ENCODE data around the gene C6orf136. TPM values are rescaled to one million over a fixed set of nuclear protein-coding genes. Genes with fewer than 3 reads are reported as not detected.

Gene C6orf136
- total and polyA plus RNA-seq, 9 of the 15 experiments (the other 6 are each of a cell fraction or from before 2014, with no cell fraction given), result 14.1 to 63.1 (median 18.4) TPM

DNA sequence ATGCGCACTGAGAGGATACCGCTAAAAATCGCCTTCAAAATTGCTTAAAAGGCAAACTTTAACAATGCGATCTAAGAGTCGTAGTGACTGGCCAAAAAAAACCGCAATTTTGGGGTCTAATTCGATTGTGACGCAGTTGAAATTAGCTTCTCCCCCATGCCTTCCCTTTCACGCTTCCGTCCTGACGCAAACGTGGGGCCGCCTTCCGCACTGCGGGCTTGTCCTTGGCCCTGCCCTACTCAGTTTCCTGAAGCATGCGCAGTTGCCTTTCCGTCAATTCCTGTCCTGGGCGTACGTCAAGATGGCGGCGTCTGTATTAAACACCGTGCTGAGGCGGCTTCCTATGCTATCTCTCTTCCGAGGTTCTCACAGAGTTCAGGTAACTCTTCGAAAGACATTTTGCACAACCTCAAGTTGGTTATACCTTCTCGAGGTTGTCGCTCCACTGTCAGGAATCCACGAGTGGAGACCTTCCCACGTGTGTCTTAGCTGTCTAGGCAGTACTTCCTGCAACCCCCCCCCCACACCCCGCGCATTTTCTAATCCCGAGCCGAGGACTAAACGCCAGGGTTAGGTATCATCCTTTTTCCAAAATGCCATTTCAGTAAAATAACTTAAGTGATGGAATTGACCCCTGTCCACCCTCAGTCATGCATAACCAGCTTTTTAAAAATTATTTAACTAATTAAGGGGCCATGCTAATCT, 29.2 kb upstream of the C6orf136 start, which contains the start of gene MRPS18B (continued):
- TF ChIP-seq ESRRA (IDR thresholded peaks at IDR 0.05; ENCODE audit: borderline replicate concordance, low read depth), result peak; percentile 96
- 0 out of 4 replicates have a peak, but pooled peaks of 1 of the 2 experiments have one; percentile 38 for TF ChIP-seq SRF (CRISPR knock-in tag; IDR thresholded peaks at IDR 0.05)
- peak; percentile 21; the same call in 1 of the 2 replicates for TF ChIP-seq MBD2 (IDR thresholded peaks at IDR 0.05; ENCODE audit: borderline replicate concordance, low read depth)
- no peak for TF ChIP-seq GATAD2A (IDR thresholded peaks at IDR 0.05)
- TF ChIP-seq HDAC8 (tag; IDR thresholded peaks at IDR 0.05), result no peak
- no peak; the same call in 1 of the 2 replicates for TF ChIP-seq ZNF707 (CRISPR knock-in tag; conservative IDR thresholded peaks at IDR 0.05)
- no peak for TF ChIP-seq SETDB1 (IDR thresholded peaks at IDR 0.05; ENCODE audit: low read length)
- TF ChIP-seq, protein P1, sequence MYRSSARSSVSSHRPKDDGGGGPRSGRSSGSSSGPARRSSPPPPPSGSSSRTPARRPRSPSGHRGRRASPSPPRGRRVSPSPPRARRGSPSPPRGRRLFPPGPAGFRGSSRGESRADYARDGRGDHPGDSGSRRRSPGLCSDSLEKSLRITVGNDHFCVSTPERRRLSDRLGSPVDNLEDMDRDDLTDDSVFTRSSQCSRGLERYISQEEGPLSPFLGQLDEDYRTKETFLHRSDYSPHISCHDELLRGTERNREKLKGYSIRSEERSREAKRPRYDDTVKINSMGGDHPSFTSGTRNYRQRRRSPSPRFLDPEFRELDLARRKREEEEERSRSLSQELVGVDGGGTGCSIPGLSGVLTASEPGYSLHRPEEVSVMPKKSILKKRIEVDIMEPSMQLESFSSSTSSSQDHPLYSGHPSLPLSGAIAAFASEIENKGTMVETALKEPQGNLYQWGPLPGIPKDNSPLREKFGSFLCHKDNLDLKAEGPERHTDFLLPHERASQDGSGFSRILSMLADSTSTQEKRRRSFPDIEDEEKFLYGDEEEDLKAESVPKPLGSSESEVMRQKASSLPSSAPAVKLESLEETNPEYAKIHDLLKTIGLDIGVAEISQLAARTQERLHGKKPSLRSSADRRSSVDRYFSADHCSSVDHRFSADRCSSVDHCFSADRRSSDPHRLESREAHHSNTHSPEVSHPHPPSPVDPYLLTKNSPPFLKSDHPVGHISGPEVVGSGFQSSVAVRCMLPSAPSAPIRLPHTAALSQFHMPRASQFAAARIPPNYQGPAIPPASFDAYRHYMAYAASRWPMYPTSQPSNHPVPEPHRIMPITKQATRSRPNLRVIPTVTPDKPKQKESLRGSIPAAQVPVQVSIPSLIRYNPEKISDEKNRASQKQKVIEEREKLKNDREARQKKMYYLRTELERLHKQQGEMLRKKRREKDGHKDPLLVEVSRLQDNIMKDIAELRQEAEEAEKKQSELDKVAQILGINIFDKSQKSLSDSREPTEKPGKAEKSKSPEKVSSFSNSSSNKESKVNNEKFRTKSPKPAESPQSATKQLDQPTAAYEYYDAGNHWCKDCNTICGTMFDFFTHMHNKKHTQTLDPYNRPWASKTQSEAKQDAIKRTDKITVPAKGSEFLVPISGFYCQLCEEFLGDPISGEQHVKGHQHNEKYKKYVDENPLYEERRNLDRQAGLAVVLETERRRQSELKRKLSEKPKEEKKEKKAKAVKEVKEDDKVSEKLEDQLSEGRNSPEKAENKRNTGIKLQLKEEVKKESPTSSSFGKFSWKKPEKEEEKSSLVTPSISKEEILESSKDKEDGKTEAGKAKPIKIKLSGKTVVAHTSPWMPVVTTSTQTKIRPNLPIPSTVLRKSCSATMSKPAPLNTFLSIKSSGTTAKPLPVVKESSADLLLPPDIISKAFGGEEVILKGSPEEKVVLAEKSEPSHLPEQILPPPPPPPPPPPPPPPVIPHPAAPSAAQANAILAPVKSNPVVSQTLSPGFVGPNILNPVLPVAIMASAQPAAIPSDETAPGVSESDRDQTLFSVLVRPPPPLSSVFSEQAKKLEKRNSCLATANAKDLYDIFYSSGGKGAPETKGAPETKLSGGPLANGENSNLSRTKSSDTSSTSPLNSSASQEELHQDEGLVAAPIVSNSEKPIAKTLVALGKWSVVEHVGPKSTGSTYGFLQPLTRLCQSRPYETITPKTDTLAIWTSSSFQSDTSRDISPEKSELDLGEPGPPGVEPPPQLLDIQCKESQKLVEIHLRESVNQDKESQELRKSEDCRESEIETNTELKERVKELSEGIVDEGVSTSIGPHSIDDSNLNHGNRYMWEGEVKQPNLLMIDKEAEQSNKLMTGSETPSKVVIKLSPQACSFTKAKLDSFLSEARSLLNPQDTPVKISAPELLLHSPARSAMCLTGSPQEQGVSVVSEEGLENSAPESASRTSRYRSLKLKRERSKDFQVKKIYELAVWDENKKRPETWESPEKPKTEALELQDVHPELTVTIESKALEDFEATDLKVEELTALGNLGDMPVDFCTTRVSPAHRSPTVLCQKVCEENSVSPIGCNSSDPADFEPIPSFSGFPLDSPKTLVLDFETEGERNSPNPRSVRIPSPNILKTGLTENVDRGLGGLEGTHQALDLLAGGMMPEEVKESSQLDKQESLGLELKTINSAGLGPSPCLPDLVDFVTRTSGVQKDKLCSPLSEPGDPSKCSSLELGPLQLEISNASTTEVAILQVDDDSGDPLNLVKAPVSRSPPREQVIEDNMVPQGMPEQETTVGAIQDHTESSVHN (IDR thresholded peaks at IDR 0.05; ENCODE audit: borderline replicate concordance in 1 of 2, low read depth in 1 of 2), result peak in 1 of 2 experiments; percentile 57; a peak in 1 of 4 replicates
- TF ChIP-seq NCOR1 (IDR thresholded peaks at IDR 0.05), result peak; percentile 43
- TF ChIP-seq HDAC3 (IDR thresholded peaks at IDR 0.05; ENCODE audit: borderline replicate concordance, partially characterized antibody), result peak; percentile 51
- TF ChIP-seq HNRNPK (IDR thresholded peaks at IDR 0.05; ENCODE audit: low read depth, low read length, poor library complexity, severe bottlenecking), result no peak
- TF ChIP-seq, protein P2, sequence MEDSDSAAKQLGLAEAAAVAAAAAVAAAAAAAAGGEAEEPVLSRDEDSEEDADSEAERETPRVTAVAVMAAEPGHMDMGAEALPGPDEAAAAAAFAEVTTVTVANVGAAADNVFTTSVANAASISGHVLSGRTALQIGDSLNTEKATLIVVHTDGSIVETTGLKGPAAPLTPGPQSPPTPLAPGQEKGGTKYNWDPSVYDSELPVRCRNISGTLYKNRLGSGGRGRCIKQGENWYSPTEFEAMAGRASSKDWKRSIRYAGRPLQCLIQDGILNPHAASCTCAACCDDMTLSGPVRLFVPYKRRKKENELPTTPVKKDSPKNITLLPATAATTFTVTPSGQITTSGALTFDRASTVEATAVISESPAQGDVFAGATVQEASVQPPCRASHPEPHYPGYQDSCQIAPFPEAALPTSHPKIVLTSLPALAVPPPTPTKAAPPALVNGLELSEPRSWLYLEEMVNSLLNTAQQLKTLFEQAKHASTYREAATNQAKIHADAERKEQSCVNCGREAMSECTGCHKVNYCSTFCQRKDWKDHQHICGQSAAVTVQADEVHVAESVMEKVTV (CRISPR knock-in tag; IDR thresholded peaks at IDR 0.05), result 0 out of 2 replicates have a peak, but pooled peaks have one; percentile 4
- TF ChIP-seq NONO (IDR thresholded peaks at IDR 0.05; ENCODE audit: low read depth in 2 of 2, low read length in 1 of 2), result peak in 1 of 2 experiments; percentile 85; a peak in 1 of 4 replicates
- TF ChIP-seq ELF2 (CRISPR knock-in tag; IDR thresholded peaks at IDR 0.05), result no peak; the same call in 1 of the 2 replicates
- TF ChIP-seq, protein P3, sequence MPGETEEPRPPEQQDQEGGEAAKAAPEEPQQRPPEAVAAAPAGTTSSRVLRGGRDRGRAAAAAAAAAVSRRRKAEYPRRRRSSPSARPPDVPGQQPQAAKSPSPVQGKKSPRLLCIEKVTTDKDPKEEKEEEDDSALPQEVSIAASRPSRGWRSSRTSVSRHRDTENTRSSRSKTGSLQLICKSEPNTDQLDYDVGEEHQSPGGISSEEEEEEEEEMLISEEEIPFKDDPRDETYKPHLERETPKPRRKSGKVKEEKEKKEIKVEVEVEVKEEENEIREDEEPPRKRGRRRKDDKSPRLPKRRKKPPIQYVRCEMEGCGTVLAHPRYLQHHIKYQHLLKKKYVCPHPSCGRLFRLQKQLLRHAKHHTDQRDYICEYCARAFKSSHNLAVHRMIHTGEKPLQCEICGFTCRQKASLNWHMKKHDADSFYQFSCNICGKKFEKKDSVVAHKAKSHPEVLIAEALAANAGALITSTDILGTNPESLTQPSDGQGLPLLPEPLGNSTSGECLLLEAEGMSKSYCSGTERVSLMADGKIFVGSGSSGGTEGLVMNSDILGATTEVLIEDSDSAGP (CRISPR knock-in tag; IDR thresholded peaks at IDR 0.05), result 0 out of 2 replicates have a peak, but pooled peaks have one; percentile 23

All from K562 (cell line).